ENCODE results near the gene SEC61B.

GRCh38 chr9:99259231-99259918 lies 37.3 kb downstream of the SEC61B start:
- TF ChIP-seq CTCF (conservative IDR thresholded peaks at IDR 0.05), result no peak
- 0 out of 2 replicates have a peak, but pooled peaks have one; percentile 29 for TF ChIP-seq ZFX (IDR thresholded peaks at IDR 0.05)
